ENCODE results near the gene YIPF3.

DNA sequence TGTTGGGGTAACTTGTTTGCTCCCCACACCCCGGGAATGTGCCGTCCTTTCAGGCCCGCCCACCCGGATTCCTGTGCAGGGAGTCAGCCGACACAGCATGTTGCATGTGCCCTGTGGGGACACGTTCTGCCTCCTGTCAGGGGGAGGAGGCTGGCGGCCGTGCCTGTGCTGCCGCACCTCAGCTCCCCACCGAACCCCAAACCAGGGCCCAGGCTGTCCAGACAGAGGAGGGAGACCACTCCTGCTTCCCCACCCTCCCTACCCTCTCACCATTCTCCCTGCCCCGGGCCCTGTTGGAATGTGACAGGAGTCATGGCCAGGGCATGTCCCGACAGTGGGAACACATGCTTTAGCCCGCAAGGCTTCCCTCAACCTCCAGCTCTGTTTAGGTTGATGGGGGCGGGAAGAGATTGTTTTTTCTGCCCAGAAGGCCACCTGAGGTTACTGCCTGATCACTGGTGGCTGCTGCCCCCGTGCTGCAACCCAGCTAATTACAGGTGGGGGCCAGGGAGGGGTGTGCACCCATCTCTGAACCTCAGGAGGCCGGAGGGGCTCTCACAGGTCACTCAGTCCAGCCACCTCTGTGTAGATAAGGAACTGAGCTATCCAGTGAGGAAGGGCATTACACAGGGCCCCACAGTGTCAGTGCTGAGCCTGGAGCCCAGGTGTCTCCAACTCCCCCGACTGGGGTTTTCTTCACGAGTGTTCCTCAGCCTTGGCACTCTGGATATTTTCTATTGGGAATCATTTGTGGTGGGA, 20.2 kb downstream of the YIPF3 start:
- TF ChIP-seq, protein P1, sequence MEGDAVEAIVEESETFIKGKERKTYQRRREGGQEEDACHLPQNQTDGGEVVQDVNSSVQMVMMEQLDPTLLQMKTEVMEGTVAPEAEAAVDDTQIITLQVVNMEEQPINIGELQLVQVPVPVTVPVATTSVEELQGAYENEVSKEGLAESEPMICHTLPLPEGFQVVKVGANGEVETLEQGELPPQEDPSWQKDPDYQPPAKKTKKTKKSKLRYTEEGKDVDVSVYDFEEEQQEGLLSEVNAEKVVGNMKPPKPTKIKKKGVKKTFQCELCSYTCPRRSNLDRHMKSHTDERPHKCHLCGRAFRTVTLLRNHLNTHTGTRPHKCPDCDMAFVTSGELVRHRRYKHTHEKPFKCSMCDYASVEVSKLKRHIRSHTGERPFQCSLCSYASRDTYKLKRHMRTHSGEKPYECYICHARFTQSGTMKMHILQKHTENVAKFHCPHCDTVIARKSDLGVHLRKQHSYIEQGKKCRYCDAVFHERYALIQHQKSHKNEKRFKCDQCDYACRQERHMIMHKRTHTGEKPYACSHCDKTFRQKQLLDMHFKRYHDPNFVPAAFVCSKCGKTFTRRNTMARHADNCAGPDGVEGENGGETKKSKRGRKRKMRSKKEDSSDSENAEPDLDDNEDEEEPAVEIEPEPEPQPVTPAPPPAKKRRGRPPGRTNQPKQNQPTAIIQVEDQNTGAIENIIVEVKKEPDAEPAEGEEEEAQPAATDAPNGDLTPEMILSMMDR (IDR thresholded peaks at IDR 0.05), result peak in 6 of 7 experiments; percentile 7 to 34 (median 20)
- TF ChIP-seq POLR2A (IDR thresholded peaks at IDR 0.05), result no peak

Data from body of pancreas (tissue), 4 donors.